Middle frontal gyrus (tissue), 1 donor: ENCODE results near the gene PRR3.
"Not testable (repeated sequence)": the region's sequence is repeated elsewhere in the genome, so short reads cannot be mapped to it uniquely, and the experiment has no call there.

Experiments
- DNase-seq: peaks from one replicate; pipeline ENCODE4 v3.0.0-alpha.2; 2015; ENCODE audit warnings: low spot score; ENCODE audit errors: extremely low spot score

Gene PRR3

DNA sequence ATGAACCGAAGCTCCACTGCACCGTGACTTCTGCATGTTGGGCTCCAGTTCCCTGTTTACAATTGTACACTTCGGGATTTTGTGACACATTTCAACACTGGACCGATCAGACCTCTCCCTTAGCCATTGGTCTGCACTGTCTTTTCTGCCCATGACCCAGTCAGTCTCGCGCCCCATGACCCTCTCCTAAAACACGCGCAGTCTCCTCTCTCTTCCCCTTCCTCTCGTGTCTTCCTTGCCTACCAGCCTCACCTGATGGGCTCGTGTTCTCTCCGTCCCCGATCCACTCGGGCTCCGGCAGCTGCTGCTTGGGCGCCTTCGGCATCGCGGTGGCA lies 13.6 kb downstream of the PRR3 start:
- no peak for DNase-seq

DNA sequence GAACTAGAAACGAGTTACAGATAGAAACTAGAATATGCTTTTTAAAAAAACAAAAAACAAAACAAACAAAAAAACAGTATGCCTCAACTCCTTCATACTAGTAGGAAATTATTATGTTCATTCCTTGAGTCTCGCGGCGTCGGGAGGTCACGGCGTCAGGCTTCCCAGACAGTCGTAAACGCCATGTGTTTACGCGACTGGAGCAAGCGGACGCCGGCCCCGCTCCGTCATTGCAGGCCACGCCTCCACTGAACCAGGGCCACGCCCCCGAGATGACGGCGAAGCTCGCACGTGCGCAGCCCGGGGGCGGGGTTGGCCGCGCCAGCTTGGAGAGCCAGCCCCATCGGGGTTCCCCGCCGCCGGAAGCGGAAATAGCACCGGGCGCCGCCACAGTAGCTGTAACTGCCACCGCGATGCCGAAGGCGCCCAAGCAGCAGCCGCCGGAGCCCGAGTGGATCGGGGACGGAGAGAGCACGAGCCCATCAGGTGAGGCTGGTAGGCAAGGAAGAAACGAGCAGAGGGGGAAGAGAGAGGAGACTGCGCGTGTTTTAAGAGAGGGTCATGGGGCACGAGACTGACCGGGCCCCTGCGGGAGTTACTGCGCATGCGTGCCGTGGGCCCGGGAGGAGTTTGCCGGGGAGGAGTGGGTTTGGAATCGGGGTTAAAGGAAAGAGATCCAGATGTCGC lies 14.1 kb downstream of the PRR3 start, which contains the start of gene ABCF1:
ABCF1 (plus strand) TSS at position 368 of the 687 bp plus-strand sequence; CDS start at position 414, 46 bp downstream.
- peak; percentile 94 for DNase-seq

DNA sequence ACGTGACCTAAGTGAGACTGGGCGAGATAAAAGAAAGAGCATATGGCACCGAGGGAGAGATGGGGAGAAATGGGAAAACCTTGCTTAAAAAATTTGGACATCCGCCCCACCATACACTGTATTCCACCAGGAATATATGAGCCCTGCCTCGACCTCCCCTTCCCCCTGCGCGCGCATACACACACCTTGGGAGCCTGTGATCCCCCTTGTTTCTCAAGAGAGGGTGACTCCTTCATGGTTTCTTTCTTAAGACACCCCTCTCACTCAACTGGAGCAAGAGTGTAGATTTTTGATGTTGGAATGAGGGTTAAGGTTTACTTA lies 14.6 kb downstream of the PRR3 start:
- no peak for DNase-seq

DNA sequence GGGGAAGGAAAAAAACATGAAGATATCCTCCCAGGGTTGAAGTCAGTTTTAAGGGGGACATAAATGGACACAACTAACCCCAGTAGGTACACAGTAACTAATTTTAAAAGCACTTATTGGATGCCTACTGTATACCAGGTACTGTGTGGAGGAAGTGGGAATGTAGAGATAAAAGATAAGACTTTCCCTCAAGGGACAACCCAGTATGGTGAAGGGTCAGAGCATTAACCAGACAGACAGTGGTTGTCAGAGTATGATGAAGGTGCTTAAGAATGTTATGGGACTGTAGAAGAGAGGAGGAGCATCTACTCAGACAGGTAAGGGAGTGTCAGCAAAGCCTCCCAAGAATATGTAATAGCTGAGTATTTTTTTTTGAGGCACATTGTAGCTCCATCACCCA lies 15.1 kb downstream of the PRR3 start:
- DNase-seq, result no peak

DNA sequence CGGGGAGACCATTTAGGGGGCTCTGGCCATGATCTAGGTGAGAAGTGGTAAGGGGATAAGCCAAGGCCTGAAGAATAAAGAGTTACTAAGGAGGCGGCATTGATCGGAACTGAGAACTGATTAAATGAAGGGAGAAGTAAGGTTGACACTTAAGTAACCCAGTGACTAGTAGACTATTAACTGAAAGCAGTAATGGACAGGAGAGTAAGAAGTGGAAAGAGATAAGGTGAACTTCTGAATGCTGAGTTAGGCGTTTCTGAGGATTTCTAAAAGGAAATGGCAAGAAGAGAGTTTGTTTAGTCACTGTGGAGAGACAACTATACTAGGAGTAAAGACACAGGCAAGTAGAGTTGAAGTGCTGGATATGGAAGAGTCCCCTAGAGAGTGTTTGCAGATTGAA lies 16.0 kb downstream of the PRR3 start:
- no peak for DNase-seq

DNA sequence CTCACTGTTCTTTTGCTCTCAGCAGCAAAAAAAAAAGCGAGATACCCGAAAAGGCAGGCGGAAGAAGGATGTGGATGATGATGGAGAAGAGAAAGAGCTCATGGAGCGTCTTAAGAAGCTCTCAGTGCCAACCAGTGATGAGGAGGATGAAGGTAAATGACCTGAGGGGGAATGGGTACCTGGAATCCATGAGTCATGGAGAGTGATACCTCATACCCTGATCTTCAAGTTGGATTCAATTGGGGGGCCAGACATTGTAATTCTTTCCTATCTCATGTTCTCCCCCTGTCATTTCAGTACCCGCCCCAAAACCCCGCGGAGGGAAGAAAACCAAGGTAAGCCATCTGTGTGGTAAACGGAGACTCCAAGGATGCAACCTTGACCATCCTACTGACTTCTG lies 21.0 kb downstream of the PRR3 start:
- no peak for DNase-seq

DNA sequence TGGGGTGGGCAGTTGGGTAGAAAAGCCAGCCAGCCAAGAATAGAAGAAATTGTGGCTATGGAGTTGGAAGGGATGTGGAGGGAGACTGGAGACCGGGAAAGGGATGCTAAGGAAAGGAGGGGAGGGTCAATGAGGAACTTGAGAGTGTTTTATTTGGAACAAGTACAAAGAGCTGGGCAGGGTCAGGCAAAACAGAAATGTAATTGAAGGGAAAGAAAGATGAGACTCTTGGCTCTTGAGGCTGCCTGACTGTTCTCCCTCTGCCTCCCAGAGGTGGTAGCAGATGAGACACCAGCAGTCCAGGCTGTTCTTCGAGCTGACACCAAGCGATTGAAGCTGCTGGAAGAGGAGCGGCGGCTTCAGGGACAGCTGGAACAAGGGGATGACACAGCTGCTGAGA lies 26.8 kb downstream of the PRR3 start:
- DNase-seq, result no peak

DNA sequence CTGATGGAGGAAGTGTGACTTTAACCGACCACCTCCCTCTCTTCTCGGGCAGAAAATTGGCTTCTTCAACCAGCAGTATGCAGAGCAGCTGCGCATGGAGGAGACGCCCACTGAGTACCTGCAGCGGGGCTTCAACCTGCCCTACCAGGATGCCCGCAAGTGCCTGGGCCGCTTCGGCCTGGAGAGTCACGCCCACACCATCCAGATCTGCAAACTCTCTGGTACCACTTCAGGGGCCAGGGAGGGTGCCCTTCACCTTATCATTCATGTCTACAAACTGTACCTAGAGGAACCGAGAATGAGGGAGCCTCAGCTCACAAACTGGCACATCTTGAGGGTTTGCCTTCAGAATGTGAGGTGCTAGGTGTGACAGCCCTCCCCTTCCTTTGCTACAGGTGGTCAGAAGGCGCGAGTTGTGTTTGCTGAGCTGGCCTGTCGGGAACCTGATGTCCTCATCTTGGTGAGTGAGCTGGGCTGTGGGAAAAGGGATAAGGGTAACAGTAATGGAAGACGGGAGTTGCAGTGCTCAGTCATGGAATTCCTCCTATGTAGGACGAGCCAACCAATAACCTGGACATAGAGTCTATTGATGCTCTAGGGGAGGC lies 32.8 kb downstream of the PRR3 start:
- DNase-seq, result no peak

DNA sequence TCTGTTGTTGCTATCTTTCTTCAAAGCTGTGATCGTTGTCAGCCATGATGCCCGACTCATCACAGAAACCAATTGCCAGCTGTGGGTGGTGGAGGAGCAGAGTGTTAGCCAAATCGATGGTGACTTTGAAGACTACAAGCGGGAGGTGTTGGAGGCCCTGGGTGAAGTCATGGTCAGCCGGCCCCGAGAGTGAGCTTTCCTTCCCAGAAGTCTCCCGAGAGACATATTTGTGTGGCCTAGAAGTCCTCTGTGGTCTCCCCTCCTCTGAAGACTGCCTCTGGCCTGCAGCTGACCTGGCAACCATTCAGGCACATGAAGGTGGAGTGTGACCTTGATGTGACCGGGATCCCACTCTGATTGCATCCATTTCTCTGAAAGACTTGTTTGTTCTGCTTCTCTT lies 33.4 kb downstream of the PRR3 start:
- DNase-seq, result no peak

DNA sequence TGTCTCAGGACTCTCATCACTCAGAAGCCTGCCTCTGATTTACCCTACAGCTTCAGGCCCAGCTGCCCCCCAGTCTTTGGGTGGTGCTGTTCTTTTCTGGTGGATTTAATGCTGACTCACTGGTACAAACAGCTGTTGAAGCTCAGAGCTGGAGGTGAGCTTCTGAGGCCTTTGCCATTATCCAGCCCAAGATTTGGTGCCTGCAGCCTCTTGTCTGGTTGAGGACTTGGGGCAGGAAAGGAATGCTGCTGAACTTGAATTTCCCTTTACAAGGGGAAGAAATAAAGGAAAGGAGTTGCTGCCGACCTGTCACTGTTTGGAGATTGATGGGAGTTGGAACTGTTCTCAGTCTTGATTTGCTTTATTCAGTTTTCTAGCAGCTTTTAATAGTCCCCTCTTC lies 33.9 kb downstream of the PRR3 start:
- DNase-seq, result no peak

DNA sequence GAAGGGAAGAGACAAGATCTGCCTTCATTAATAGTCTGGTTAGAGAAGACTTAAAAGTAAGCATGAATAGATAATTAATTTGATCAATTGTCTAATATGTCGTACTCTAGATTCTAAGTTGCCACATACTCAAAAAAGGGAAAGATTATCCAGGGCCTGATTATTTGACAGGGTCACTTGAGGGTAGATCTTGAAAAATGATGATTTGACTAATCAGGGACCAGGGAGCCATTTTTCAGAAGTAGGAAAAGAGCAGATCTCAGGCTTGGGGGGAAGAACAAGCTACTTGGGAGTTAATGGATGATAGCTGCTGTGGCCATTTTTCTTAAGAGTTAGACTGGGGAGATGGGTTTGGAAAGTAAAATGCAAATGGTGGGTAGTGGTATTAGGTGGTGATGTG lies 35.2 kb downstream of the PRR3 start:
- no peak for DNase-seq

DNA sequence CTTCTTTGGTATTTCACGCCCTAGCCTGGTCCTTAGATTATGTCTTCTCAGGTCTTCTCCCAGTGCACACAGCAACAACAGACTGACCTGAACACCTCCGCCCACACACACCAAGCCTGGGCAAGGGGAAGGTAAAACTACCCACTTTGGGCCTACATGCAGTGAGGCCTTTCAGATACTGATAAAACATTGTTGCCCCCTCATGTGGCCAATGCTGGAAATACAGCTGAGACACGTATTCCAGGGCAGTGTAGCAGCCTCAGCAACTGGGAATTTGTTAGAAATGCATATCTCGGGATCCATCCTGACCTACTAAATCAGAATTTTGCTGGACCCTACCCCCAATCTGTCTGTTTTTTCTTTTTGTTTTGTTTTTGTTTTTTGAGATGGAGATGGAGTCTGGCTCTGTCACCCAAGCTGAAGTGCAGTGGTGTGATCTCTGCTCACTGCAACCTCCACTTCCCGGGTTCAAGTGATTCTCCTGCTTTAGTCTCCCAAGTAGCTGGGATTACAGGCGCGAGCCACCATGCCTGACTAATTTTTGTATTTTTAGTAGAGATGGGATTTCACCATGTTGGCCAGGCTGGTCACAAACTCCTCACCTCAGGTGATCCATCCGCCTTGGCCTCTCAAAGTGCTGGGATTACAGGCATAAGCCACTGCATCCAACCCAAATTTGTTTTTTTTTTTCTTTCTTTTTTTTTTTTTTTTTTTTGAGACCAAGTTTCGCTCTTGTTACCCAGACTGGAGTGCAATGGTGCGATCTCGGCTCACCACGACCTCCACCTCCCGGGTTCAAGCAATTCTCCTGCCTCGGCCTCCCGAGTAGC lies 40.4 kb downstream of the PRR3 start:
- not testable (repeated sequence) for DNase-seq

DNA sequence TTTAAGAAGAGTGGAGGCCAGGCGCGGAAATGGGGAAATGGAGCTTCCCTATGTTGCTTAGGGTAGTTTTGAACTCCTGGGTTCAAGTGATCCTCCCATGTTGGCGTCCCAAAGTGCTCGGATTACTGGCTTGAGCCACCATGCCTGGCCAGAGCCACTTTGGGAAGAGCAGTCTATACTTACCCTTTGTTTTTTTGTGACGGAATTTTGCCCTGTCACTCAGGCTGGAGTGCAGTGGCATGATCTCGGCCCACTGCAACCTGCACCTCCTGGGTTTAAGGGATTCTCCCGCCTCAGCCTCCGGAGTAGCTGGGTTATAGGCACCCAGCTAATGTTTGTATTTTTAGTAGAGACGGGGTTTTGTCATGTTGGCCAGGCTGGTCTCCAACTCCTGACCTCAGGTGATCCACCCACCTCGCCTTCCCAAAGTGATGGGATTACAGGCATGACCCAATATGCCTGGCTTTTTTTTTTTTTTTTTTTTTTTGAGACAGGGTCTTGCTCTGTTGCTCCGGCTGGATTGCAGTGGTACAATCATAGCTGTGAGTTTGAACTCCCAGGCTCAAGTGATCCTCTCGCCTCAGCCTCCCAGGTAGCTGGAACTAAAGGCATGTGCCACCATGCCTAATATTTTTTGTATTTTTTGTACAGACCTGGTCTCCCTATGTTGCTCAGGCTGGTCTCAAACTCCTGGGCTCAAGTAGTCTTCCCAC lies 42.0 kb downstream of the PRR3 start:
- no peak for DNase-seq

DNA sequence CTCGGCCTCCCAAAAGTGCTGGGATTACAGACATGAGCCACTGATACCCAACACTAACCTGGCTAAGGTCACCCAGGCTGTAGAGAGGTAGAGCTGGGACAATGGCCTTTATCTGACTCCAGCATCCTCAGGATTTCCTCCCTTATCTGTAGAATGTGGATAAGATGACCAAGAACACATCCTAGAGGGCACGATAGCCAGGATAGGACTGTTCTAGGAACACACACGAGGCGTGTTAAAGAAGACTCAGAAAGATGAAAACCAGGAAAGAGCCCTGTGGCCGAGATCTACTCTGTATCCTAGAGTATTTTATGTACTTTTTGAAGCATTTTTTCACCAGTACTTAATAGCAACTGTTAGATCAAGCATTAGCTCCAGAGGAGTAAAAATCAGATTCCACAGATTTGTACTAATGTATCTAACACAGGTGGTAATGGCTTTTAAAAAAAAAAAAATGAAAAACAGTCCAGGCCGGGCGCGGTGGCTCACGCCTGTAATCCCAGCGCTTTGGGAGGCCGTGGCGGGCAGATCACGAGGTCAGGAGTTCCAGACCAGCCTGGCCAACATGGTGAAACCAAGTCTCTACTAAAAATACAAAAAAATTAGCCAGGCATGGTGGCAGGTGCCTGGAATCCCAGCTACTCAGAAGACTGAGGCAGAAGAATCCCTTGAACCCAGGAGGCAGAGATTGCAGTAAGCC lies 42.7 kb downstream of the PRR3 start:
- DNase-seq, result no peak

DNA sequence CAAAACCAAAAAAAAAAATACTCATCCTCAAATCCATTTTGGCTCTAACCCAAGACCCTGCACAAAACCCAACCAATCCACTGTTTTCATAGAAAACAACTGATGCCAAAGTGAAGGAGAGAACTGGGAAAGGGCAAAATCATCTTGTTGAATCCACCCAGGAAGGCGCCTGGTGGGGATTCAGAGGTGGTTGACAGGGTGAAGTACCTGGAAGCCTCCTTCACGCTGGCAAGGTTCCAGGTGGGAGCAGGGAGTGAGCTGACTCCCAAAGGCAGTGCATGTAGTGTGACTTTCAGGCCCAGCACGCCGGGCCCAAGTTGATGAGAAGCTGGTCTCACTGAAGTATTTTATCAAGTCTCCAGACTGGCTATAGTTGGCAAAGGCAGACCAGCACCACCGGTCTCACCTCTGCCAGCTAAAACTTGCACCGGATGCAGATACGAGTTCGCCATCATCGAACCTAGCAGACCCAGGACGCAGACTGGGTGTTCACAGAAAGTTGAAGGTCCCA lies 43.4 kb downstream of the PRR3 start:
- DNase-seq, result no peak

DNA sequence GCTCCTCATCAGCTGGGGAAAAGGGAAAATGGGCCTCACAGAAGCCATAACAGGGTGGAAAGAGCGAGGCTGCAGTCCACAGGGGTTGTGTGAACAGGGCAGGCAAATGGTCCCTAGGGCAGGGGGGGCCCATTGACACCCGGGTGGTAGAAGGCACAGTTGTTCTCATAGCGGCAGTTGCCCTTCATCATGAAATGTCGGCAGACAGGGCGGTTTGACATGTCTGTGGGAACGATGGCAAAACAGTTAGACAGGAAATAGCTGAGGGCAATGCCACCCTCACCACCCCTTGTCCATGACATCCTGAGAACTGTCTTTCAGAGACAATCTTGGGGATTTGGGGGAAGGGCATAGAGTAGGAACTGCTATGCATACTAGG lies 44.3 kb downstream of the PRR3 start:
- no peak for DNase-seq

DNA sequence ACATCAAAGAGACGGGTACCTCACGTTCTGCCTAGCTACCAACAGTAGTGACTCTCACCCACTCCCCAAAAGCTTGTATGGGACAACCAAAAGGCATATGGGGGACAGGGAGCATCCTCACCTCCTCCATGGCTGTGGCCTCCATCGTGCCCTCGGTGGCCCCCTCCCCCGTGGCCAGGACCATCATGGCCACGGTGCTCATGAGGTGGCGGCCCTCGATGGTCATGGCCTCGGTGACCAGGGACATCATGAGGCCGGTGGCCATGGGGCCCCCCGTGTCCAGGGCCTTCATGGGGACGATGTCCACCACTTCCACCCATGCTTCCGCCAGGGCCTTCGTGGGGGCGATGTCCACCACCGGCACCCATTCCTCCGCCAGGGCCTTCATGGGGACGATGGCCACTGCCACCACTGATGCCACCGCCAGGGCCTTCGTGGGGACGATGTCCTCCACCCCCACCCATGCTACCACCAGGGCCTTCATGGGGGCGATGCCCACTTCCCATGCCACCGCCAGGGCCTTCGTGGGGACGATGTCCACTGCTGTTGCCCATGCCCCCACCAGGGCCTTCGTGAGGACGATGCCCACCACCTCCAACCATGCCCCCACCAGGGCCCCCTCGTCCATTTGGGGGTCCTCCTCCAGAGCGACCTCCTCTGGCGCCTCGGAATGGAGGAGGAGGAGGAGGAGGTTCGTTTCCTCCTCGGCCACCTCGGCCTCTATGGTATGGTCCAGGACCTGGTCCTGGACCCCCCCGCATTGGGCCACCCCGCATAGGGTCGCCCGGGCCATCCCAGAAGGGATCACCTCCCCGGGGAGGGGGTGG lies 44.9 kb downstream of the PRR3 start:
- no peak for DNase-seq

DNA sequence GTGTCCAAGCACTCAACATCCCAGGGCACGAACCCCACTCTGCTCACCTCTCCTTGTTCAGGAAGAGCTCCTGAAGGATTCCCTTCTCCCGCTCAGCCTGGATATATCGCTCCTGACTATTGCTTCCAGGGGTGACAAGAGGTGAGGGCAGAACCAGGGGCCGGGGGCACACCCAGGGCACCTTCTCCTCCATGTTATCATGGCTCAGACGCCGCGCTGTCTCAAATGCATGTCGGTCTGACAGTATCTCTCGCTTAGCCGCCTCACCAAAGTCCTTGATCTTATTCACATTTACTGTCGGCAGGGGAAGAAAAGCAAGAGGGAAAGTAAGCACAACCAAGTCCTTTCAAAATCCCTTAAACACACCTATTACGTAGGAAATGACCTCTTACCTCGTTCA lies 46.9 kb downstream of the PRR3 start:
- no peak for DNase-seq

DNA sequence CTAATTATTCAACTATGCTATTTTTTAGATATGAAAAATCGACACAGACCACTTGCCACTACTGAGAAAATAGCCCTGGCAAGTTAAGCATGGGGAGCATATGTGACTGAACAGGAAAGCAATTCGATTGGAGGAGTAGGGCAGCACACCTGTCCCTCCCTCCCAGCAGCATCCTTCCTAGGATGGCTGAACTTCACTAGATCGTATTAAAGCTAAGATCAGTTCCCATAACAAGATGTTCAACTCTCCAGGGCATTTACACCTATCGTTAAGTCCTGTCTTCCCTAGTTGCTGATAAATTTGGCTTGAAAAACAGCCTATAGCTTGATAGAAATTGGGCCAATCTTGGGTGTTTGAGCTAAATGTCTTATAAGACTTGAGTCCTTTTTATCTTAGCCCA lies 53.0 kb downstream of the PRR3 start:
- no peak for DNase-seq

DNA sequence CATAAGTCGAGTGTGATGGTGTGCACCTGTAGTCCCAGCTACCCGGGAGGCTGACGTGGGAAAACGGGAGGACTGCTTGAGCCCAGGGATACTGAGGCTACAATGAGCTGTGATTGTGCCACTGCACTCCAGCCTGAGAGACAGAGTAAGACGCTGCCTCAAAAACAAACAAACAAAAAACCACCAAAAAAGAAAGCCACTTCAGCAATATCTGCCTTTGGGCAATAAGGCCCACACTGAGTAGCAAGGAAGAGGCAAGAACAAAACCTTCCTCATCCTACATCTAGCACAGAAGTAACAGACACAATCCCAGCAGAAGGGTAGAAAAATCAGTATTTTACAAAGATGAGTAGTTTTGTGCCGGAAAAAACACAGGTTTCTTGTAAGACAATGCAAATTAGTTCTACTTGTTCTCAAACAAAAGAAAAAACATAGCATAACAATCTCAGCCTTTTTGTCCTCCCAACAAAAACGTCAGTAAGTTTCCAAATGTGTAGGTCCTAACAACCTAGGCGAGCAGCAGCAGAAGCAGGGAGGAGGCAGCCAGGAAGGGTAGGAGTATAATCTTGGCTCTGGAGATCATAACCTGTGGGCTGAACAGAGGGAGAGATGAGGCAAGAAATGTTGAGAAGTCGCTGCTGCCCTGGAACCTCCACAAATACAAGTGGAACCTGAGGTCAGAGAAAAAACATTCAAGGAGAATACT lies 54.2 kb downstream of the PRR3 start:
- no peak for DNase-seq
